Breast epithelium (tissue), 3 donors: Measurements from ENCODE around the gene ETFB.
A peak's percentile ranks its signal among the peaks of the same experiment; 100 is the strongest.

ENCODE experiments used
- CTCF ChIP-seq, 3 donors: fragments of 450-650 bp; IDR thresholded peaks; one replicate each; pipeline ENCODE4 v1.5.1; 2016 to 2017; ENCODE audit warnings: antibody characterized with exemption in 3 of 3, mild to moderate bottlenecking in 3 of 3, moderate library complexity in 3 of 3
- POLR2A ChIP-seq: fragments of 450-650 bp; IDR thresholded peaks from one replicate; pipeline ENCODE4 v1.6.1; 2016; ENCODE audit warnings: antibody characterized with exemption, mild to moderate bottlenecking, moderate library complexity
- POLR2AphosphoS5 ChIP-seq, 3 donors: sonication (generic); formaldehyde crosslinking; IDR thresholded peaks; one replicate each; pipeline ENCODE4 v1.6.1; 2017; ENCODE audit warnings: antibody characterized with exemption in 3 of 3

GRCh38 chr19:51367255-51367564 lies 1.0 kb upstream of the ETFB start:
- TF ChIP-seq CTCF (IDR thresholded peaks at IDR 0.05) (peak in 1 of 3 donors; percentile 14), POLR2AphosphoS5 (IDR thresholded peaks at IDR 0.05) (peak in 2 of 3 donors; percentile 17 to 91), POLR2A (peak; percentile 77)
